ENCODE measurements around the gene TEAD4.

- TF ChIP-seq CTCF (conservative IDR thresholded peaks at IDR 0.05; ENCODE audit: low read depth in 2 of 2) (peak; percentile 66 to 87), EZH2 (IDR thresholded peaks at IDR 0.05; ENCODE audit: low read depth, unreplicated experiment) (no peak), POLR2AphosphoS5 (IDR thresholded peaks at IDR 0.05; ENCODE audit: low read depth) (no peak), ETS1 (IDR thresholded peaks at IDR 0.05) (no peak), JUNB (IDR thresholded peaks at IDR 0.05; ENCODE audit: unreplicated experiment) (no peak), EZH2phosphoT487 (IDR thresholded peaks at IDR 0.05; ENCODE audit: unreplicated experiment) (no peak), CREB1 (CRISPR knock-in tag; IDR thresholded peaks at IDR 0.05; ENCODE audit: low read depth) (no peak), NANOG (IDR thresholded peaks at IDR 0.05; ENCODE audit: borderline replicate concordance) (no peak)
Measured at GRCh38 chr12:3034067-3034750, 75.0 kb downstream of the TEAD4 start.
